Tibial artery (tissue), 4 donors: ENCODE measurements around the gene EVX2.

Experiments used
- DNase-seq, 2 donors: peaks; one replicate each; pipeline ENCODE4 v3.0.0-alpha.2; 2019
- H3K27ac ChIP-seq, 2 donors: fragments of 200-600 bp; sonication (generic) in 1 of 2; 1 replicate in 1 of 2; 2 replicates in 1 of 2; pipeline ENCODE4 v1.5.1; 2018 to 2019; ENCODE audit warnings: mild to moderate bottlenecking in 1 of 2
- H3K27me3 ChIP-seq, 2 donors: fragments of 200-600 bp; sonication (generic) in 1 of 2; one replicate each; pipeline versions ENCODE4 v1.5.1 to v1.6.0; 2016 to 2019
- H3K36me3 ChIP-seq, 3 donors: fragments of 200-600 bp; sonication (generic) in 2 of 3; one replicate each; pipeline ENCODE4 v1.5.1; 2016 to 2019; ENCODE audit warnings: mild to moderate bottlenecking in 2 of 3
- H3K4me1 ChIP-seq, 4 donors: fragments of 200-600 bp; sonication (generic) in 2 of 4; 1 replicate in 3 of 4; 2 replicates in 1 of 4; pipeline ENCODE4 v1.5.1; 2016 to 2019
- H3K4me3 ChIP-seq, 2 donors: fragments of 200-600 bp; sonication (generic) in 1 of 2; 1 replicate in 1 of 2; 2 replicates in 1 of 2; pipeline ENCODE4 v1.5.1; 2018 to 2019; ENCODE audit warnings: mild to moderate bottlenecking in 2 of 2
- H3K9me3 ChIP-seq, 3 donors: fragments of 200-600 bp; sonication (generic) in 1 of 3; one replicate each; pipeline ENCODE4 v1.5.1; 2016 to 2019
- intact Hi-C: fragments of 100-400 bp; cut with DNase I; formaldehyde crosslinking; loops from one replicate; pipeline ENCODE4 v1.15.0; 2023; ENCODE audit warnings: low total_unique reads
- TF ChIP-seq, protein P1 (sequence below), 2 experiments: fragments of 200-600 bp in 1 of 2; fragments of 450-650 bp in 1 of 2; IDR thresholded peaks; one replicate each; pipeline ENCODE4 v1.5.1; 2017 to 2019; ENCODE audit warnings: antibody characterized with exemption in 2 of 2, mild to moderate bottlenecking in 1 of 2, moderate library complexity in 1 of 2

Gene EVX2

GRCh38 chr2:176056406-176056805 is 27.4 kb downstream of the EVX2 start:
- no peak for DNase-seq
- Histone ChIP-seq H3K27me3 (peaks cover 0 to 26% of the 10 kb centered on the region in 2 donors), H3K4me3 (no peak overlapping the region), H3K27ac (no peak overlapping the region), H3K4me1 (no peaks in the 10 kb centered on the region), H3K36me3 (no peaks in the 10 kb centered on the region), H3K9me3 (no peaks in the 10 kb centered on the region)
- TF ChIP-seq, protein P1, sequence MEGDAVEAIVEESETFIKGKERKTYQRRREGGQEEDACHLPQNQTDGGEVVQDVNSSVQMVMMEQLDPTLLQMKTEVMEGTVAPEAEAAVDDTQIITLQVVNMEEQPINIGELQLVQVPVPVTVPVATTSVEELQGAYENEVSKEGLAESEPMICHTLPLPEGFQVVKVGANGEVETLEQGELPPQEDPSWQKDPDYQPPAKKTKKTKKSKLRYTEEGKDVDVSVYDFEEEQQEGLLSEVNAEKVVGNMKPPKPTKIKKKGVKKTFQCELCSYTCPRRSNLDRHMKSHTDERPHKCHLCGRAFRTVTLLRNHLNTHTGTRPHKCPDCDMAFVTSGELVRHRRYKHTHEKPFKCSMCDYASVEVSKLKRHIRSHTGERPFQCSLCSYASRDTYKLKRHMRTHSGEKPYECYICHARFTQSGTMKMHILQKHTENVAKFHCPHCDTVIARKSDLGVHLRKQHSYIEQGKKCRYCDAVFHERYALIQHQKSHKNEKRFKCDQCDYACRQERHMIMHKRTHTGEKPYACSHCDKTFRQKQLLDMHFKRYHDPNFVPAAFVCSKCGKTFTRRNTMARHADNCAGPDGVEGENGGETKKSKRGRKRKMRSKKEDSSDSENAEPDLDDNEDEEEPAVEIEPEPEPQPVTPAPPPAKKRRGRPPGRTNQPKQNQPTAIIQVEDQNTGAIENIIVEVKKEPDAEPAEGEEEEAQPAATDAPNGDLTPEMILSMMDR (IDR thresholded peaks at IDR 0.05): no peak
- intact Hi-C loops: no loop called here

- no peaks in the 10 kb centered on the region for H3K4me1 ChIP-seq
- no peaks in the 10 kb centered on the region for H3K36me3 ChIP-seq
- peaks cover 0 to 3% (median 0%) of the 10 kb centered on the region in 3 donors for H3K9me3 ChIP-seq
- peaks cover 0 to 8% of the 10 kb centered on the region in 2 donors for H3K27me3 ChIP-seq
- H3K4me3 ChIP-seq: no peak overlapping the region
- intact Hi-C loops: no loop called here
- no peak for DNase-seq
- TF ChIP-seq, protein P1 (IDR thresholded peaks at IDR 0.05): no peak
- no peak overlapping the region for H3K27ac ChIP-seq
Measured at GRCh38 chr2:176039375-176039774, 44.4 kb downstream of the EVX2 start.

DNA sequence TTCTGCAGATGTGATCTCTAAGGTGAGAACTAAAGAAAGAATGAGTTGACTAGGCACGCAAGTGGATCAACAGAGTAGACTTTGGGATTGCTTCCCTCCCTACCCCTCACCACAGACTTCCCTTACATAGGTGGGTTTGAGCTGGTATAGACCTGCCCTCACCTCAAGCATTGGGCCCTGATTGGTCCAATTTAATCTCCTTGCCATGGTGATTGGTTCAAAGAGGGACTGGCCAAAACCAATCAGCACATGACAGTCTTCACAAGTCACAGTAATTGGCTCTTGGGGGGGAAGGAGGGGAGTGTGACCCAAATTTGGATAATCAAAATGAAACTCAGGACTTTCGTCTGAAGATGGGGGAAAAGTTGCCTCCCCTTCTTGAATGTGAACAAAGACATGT is 45.1 kb downstream of the EVX2 start:
- no peaks in the 10 kb centered on the region for H3K9me3 ChIP-seq
- H3K4me1 ChIP-seq: no peaks in the 10 kb centered on the region
- H3K4me3 ChIP-seq: no peak overlapping the region
- H3K27me3 ChIP-seq: peaks cover 0 to 8% of the 10 kb centered on the region in 2 donors
- TF ChIP-seq, protein P1 (IDR thresholded peaks at IDR 0.05): no peak
- intact Hi-C loops: no loop called here
- no peak for DNase-seq
- H3K27ac ChIP-seq: no peak overlapping the region
- no peaks in the 10 kb centered on the region for H3K36me3 ChIP-seq

DNA sequence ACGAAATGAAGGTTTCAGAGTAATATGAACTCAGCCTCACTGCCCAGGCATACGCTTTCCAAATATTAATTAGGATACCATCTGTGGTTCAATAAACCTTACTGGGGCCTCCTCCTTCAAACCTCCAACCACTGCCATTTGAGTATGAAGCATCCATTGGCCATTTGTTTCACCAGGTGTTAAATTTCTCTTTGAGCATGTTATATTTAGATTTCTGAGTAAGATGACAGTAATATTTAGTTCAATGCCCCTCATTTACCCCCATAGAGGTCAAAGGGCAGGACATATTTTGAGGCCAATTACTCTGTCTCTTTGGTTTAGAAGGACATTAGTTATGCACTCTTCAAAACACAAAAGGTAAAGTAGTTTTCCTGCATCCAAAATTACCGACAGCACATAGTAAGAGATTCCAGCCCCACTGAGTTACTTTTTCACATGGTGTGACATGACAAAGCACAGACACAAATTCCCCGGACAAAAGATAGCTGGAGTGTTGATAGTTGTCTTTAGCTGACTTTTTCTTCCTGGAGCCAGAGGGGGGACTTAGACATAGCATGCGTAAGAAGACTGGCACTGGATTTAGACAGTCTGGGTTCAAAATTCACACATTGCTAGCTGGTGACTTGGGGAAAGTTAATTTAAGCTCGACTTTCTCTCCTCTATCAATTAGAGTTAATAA is 48.6 kb downstream of the EVX2 start:
- Histone ChIP-seq H3K27me3 (no peaks in the 10 kb centered on the region), H3K4me3 (no peak overlapping the region), H3K27ac (no peak overlapping the region), H3K36me3 (no peaks in the 10 kb centered on the region), H3K4me1 (no peaks in the 10 kb centered on the region), H3K9me3 (no peaks in the 10 kb centered on the region)
- TF ChIP-seq, protein P1 (IDR thresholded peaks at IDR 0.05): no peak
- no peak for DNase-seq
- intact Hi-C loops: no loop called here

DNA sequence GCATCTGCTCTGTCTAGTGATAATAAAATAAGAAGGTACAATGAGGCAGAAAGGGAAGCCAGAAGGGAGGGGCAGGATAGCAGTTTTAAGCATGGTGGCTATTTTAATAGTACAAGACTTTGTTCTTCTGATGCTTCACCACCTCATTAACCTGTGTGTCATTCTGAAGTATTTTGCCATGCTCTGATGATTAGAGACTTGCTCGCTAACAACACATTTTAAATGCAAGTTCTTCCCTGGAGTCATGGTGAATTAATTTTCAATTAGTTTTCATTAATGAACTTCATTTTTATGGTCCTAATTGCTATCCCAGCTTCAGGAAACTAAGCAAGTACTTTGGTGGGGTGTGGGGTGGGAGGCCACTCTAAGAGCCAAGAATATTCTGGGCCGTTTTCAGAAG is 56.0 kb downstream of the EVX2 start:
- H3K4me1 ChIP-seq: no peaks in the 10 kb centered on the region
- peaks cover 0 to 4% of the 10 kb centered on the region in 2 donors for H3K27me3 ChIP-seq
- intact Hi-C loops: no loop called here
- no peak overlapping the region for H3K27ac ChIP-seq
- H3K4me3 ChIP-seq: no peak overlapping the region
- no peak for DNase-seq
- TF ChIP-seq, protein P1 (IDR thresholded peaks at IDR 0.05): no peak
- H3K9me3 ChIP-seq: no peaks in the 10 kb centered on the region
- H3K36me3 ChIP-seq: no peaks in the 10 kb centered on the region
